A673 (cell line): ENCODE data around the gene GNPDA2. TPM values are rescaled to one million over a fixed set of nuclear protein-coding genes. Genes with fewer than 3 reads are reported as not detected.

Experiments
- BruUV-seq: library from RNA; stranded (reverse); fragments of 400-500 nt; replicated peaks from 2 replicates; lab custom pipeline; 2021; lab: Mats Ljungman, UMichigan
- CTCF ChIA-PET: fragments of 300-600 bp; sonication (Branson Sonifier 250); formaldehyde crosslinking; loops from one replicate; lab custom pipeline; 2022; ENCODE audit warnings: antibody characterized with exemption; lab: Charles Lee
- POLR2A ChIA-PET: fragments of 300-600 bp; sonication (Branson Sonifier 250); formaldehyde crosslinking; loops from one replicate; lab custom pipeline; 2022; ENCODE audit warnings: antibody characterized with exemption; ENCODE audit not compliant: low non-redundant PET; lab: Charles Lee
- DNase-seq: peaks from one replicate; pipeline ENCODE4 v3.0.0-alpha.2; 2015; ENCODE audit warnings: low spot score
- H3K27ac ChIP-seq: fragments of 200-600 bp; sonication (generic); 2 replicates; pipeline ENCODE4 v1.5.1; 2016; ENCODE audit warnings: mixed run types, low read depth, mild to moderate bottlenecking, mixed read lengths, antibody characterized with exemption, low read length; ENCODE audit not compliant: poor library complexity, severe bottlenecking
- H3K27me3 ChIP-seq: fragments of 200-600 bp; sonication (generic); replicated peaks from 2 replicates; pipeline ENCODE4 v1.6.1; 2017; ENCODE audit warnings: mixed run types, low read depth, mild to moderate bottlenecking, mixed read lengths, antibody characterized with exemption, low read length; ENCODE audit not compliant: insufficient read depth, poor library complexity
- H3K36me3 ChIP-seq: fragments of 200-600 bp; sonication (generic); 2 replicates; pipeline ENCODE4 v1.6.1; 2016; ENCODE audit warnings: mixed run types, mild to moderate bottlenecking, mixed read lengths, antibody characterized with exemption, low read length; ENCODE audit not compliant: insufficient read depth, poor library complexity, severe bottlenecking
- H3K4me1 ChIP-seq: fragments of 200-600 bp; sonication (generic); 2 replicates; pipeline ENCODE4 v1.6.1; 2017; ENCODE audit warnings: mixed run types, mild to moderate bottlenecking, mixed read lengths, antibody characterized with exemption, low read length; ENCODE audit not compliant: insufficient read depth, poor library complexity, severe bottlenecking
- H3K4me3 ChIP-seq: fragments of 200-600 bp; sonication (generic); 2 replicates; pipeline ENCODE4 v1.5.1; 2016; ENCODE audit warnings: low read depth, mixed run types, mild to moderate bottlenecking, mixed read lengths, low read length; ENCODE audit not compliant: poor library complexity, severe bottlenecking
- H3K9me3 ChIP-seq: fragments of 200-600 bp; sonication (generic); 2 replicates; pipeline ENCODE4 v1.6.1; 2016; ENCODE audit warnings: mixed run types, low read depth, mild to moderate bottlenecking, mixed read lengths, antibody characterized with exemption, low read length; ENCODE audit not compliant: poor library complexity, severe bottlenecking
- EZH2 ChIP-seq: fragments of 200-600 bp; sonication (generic); IDR thresholded peaks from 2 replicates; pipeline ENCODE4 v1.6.1; 2017; ENCODE audit warnings: borderline replicate concordance, low read depth, mild to moderate bottlenecking, mixed read lengths, antibody characterized with exemption, low read length; ENCODE audit not compliant: poor library complexity, severe bottlenecking
- intact Hi-C: fragments of 100-400 bp; cut with micrococcal nuclease; formaldehyde crosslinking; loops from one replicate; pipeline ENCODE4 v1.10.0; 2022; ENCODE audit not compliant: unreplicated experiment
- total RNA-seq: library from RNA; stranded (reverse); gene quantifications from 2 replicates; pipeline ENCODE4 v1.2.3, GENCODE V29; 2021
- TF ChIP-seq, protein P1 (sequence below): fragments of 300-800, 200-600 bp; sonication (generic); conservative IDR thresholded peaks from 2 replicates; pipeline ENCODE4 v1.5.1; 2017; ENCODE audit warnings: low read depth, mild to moderate bottlenecking, antibody characterized with exemption, low read length, moderate library complexity, mixed read lengths

The GNPDA2 gene
- total RNA-seq, 1 experiment from 2014 or later, result 27.8 TPM

GRCh38 chr4:44766453-44766852 is 40.1 kb upstream of the GNPDA2 start:
- POLR2A ChIA-PET, result no interaction called here
- H3K36me3 ChIP-seq, result no peaks in the 10 kb centered on the region
- no peak for DNase-seq
- intact Hi-C loops, result loop anchor here (10.0 kb wide), 1 partner anchor 1878 kb away; no protein-coding TSS in a partner anchor
- no peaks in the 10 kb centered on the region for H3K27me3 ChIP-seq
- TF ChIP-seq, protein P1, sequence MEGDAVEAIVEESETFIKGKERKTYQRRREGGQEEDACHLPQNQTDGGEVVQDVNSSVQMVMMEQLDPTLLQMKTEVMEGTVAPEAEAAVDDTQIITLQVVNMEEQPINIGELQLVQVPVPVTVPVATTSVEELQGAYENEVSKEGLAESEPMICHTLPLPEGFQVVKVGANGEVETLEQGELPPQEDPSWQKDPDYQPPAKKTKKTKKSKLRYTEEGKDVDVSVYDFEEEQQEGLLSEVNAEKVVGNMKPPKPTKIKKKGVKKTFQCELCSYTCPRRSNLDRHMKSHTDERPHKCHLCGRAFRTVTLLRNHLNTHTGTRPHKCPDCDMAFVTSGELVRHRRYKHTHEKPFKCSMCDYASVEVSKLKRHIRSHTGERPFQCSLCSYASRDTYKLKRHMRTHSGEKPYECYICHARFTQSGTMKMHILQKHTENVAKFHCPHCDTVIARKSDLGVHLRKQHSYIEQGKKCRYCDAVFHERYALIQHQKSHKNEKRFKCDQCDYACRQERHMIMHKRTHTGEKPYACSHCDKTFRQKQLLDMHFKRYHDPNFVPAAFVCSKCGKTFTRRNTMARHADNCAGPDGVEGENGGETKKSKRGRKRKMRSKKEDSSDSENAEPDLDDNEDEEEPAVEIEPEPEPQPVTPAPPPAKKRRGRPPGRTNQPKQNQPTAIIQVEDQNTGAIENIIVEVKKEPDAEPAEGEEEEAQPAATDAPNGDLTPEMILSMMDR, result no peak
- TF ChIP-seq EZH2, result no peak
- CTCF ChIA-PET, result no interaction called here
- no peaks in the 10 kb centered on the region for H3K9me3 ChIP-seq
- H3K4me1 ChIP-seq, result no peaks in the 10 kb centered on the region
- BruUV-seq, result no TSS peak
- H3K27ac ChIP-seq, result no peak overlapping the region
- no peak overlapping the region for H3K4me3 ChIP-seq

- ChIA-PET POLR2A (no interaction called here), CTCF (no interaction called here)
- no peaks in the 10 kb centered on the region for H3K9me3 ChIP-seq
- no peak overlapping the region for H3K27ac ChIP-seq
- intact Hi-C loops, result loop anchor here (10.0 kb wide), 1 partner anchor 1880 kb away; no protein-coding TSS in a partner anchor
- no peak for DNase-seq
- BruUV-seq, result no TSS peak
- H3K27me3 ChIP-seq, result no peaks in the 10 kb centered on the region
- H3K36me3 ChIP-seq, result no peaks in the 10 kb centered on the region
- TF ChIP-seq EZH2, result no peak
- TF ChIP-seq, protein P1, result no peak
- no peaks in the 10 kb centered on the region for H3K4me1 ChIP-seq
- H3K4me3 ChIP-seq, result no peak overlapping the region
Measured at GRCh38 chr4:44765116-44765515, 38.8 kb upstream of the GNPDA2 start.

DNA sequence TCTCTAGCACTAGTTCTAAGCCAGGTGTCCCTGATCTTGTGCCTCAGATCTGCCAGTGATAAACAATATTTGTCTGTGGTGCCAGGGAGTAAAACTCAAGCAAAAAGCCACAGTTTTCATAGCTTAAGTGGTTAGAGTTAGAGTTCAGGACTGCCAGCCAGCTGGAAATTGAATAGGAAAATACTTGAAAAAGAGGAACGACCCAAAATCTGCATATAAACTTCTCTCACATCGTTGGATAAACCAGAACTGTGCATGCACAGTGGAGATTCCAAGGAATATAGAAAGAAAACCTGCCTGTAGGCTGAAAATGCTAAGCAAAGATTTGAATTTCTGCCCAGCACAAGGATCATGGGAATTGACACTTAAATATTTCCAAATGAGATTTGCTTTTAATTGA is 35.0 kb upstream of the GNPDA2 start:
- H3K4me3 ChIP-seq, result no peak overlapping the region
- no peaks in the 10 kb centered on the region for H3K27me3 ChIP-seq
- no peaks in the 10 kb centered on the region for H3K36me3 ChIP-seq
- TF ChIP-seq EZH2, result no peak
- TF ChIP-seq, protein P1, result no peak
- no peak for DNase-seq
- CTCF ChIA-PET, result no interaction called here
- no peaks in the 10 kb centered on the region for H3K9me3 ChIP-seq
- intact Hi-C loops, result loop anchor here (2.0 to 10.0 kb wide), 4 partner anchors 163 to 1883 kb away; no protein-coding TSS in a partner anchor
- POLR2A ChIA-PET, result no interaction called here
- H3K27ac ChIP-seq, result no peak overlapping the region
- no TSS peak for BruUV-seq
- no peaks in the 10 kb centered on the region for H3K4me1 ChIP-seq
